ENCODE data around the gene AR. TPM values are rescaled to one million over a fixed set of nuclear protein-coding genes. Genes with fewer than 3 reads are reported as not detected.

The AR gene
- total and polyA plus RNA-seq, 9 of the 15 experiments (the other 6 are each of a cell fraction or from before 2014, with no cell fraction given) = 0.01 to 0.04 (median 0.01) TPM; not detected in 6

DNA sequence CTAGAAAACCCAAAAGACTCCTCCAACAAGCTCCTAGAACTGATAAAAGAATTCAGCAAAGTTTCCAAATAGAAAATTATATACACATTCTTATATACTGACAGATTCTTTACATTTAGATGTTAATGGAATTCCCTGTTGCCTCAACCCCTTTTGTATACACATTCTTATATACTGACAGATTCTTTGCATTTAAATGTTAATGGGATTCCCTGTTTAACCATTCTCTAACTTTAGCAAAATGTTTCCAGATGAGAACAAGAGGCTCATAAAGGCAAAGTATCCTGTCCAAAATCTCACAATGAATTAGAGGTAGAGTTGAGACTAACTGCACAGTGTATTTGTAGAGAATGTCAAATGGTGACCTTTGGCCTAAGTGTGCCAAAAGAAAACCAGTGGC, 23.1 kb upstream of the AR start (continued):
- TF ChIP-seq, protein P1, sequence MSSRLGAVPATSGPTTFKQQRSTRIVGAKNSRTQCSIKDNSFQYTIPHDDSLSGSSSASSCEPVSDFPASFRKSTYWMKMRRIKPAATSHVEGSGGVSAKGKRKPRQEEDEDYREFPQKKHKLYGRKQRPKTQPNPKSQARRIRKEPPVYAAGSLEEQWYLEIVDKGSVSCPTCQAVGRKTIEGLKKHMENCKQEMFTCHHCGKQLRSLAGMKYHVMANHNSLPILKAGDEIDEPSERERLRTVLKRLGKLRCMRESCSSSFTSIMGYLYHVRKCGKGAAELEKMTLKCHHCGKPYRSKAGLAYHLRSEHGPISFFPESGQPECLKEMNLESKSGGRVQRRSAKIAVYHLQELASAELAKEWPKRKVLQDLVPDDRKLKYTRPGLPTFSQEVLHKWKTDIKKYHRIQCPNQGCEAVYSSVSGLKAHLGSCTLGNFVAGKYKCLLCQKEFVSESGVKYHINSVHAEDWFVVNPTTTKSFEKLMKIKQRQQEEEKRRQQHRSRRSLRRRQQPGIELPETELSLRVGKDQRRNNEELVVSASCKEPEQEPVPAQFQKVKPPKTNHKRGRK (tag; IDR thresholded peaks at IDR 0.05) = no peak
- TF ChIP-seq EP300 (IDR thresholded peaks at IDR 0.05; ENCODE audit: low read length) (no peak), ZNF699 (CRISPR knock-in tag; IDR thresholded peaks at IDR 0.05; ENCODE audit: insufficient replicate concordance) (no peak)

DNA sequence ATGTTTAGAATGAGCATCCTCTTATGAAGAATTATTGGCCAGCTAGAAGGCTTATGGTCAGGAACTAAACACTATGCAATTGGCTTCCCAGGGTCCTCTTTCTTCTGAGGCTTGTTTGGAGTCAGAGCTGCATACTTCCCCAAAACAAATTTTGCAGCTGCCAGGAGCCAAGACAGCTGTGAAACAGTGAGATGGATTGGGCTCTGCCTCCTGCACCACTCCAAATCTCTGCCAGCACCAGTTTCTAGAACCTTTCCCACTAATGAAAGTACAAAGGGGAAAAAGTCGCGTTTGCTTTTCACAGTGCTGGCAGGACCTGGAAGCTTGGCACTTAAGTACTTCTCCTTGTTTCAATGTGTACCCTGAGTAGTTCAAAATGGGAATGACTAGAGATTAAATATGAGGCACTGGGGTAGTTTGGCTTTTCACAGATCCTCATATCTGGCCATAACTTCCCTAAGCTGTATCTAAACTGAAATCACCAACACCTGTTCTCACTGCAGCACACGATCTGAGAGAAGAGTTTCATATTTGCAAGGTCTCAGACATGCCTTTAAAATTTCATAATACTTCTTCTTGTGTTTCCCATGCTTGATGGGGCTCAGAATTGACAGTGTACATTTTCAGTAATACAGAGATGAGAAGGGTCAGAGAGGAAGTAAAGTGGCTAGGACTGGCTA, 20.7 kb upstream of the AR start:
- Histone ChIP-seq H3K9me1 (ENCODE audit: control insufficient read depth, insufficient read depth, low read length) (no peaks in the 10 kb centered on the region), H4K20me1 (replicated peaks; ENCODE audit: control insufficient read depth, insufficient read depth, low read length) (no peaks in the 10 kb centered on the region), H3K9ac (ENCODE audit: insufficient read depth in 1 of 2, low read depth in 2 of 2, low read length in 2 of 2) (no peak overlapping the region), H3K79me2 (ENCODE audit: control insufficient read depth, insufficient read depth, low read length) (no peaks in the 10 kb centered on the region), H3K27me3 (ENCODE audit: control insufficient read depth in 2 of 2, insufficient read depth in 2 of 2, low read length in 2 of 2) (no peaks in the 10 kb centered on the region), H3K4me3 (no peak overlapping the region), H3K4me2 (ENCODE audit: insufficient read depth, low read length) (no peak overlapping the region), H3K36me3 (ENCODE audit: control insufficient read depth, insufficient read depth, low read length) (no peaks in the 10 kb centered on the region), H2AFZ (ENCODE audit: low read depth, low read length) (no peak overlapping the region), H3K27ac (ENCODE audit: extremely low read depth, low read depth, low read length) (no peak overlapping the region), H3K4me1 (replicated peaks in 1 of 2; ENCODE audit: control insufficient read depth in 2 of 2, insufficient read depth in 2 of 2, low read length in 2 of 2) (no peaks in the 10 kb centered on the region), H3K9me3 (replicated peaks; ENCODE audit: control insufficient read depth, insufficient read depth, low read depth, low read length) (no peaks in the 10 kb centered on the region)
- in situ Hi-C loops (cut with MboI) = no loop called here
- intact Hi-C loops (cut with micrococcal nuclease) = no loop called here
- ChIA-PET CTCF (ENCODE audit: low intra/inter-chr PET ratio) (no interaction called here), POLR2A (no interaction called here)
- no TSS peak for BruUV-seq (replicated peaks)
- DNase-seq (ENCODE audit: extremely low read depth in 1 of 4, low spot score in 3 of 4) = no peak
- 0% methylated on average over 3 of the region's 3 CpGs for WGBS (ENCODE audit: insufficient coverage, low coverage, missing lambda C conversion rate)
- FAIRE-seq = no peak
- no peak for ATAC-seq
- TF ChIP-seq SOX6 (IDR thresholded peaks at IDR 0.05) (no peak), HDGF (IDR thresholded peaks at IDR 0.05) (no peak), MXI1 (IDR thresholded peaks at IDR 0.05; ENCODE audit: low read depth, low read length) (no peak), HMGN3 (IDR thresholded peaks at IDR 0.05; ENCODE audit: borderline replicate concordance, extremely low read depth, insufficient read length, low read depth, low read length) (no peak), MTF1 (CRISPR knock-in tag; IDR thresholded peaks at IDR 0.05; ENCODE audit: borderline replicate concordance) (no peak), KLF6 (CRISPR knock-in tag; IDR thresholded peaks at IDR 0.05; ENCODE audit: borderline replicate concordance) (no peak), ZBTB1 (CRISPR knock-in tag; IDR thresholded peaks at IDR 0.05; ENCODE audit: borderline replicate concordance, low read depth) (no peak), RBM17 (IDR thresholded peaks at IDR 0.05; ENCODE audit: borderline replicate concordance, low read depth, low read length) (no peak), MYC (IDR thresholded peaks at IDR 0.05; ENCODE audit: low read depth, low read length) (no peak), MYC (CRISPR knock-in tag; IDR thresholded peaks at IDR 0.05; ENCODE audit: borderline replicate concordance, low read depth) (no peak), CBFB (CRISPR knock-in tag; IDR thresholded peaks at IDR 0.05) (no peak), RFX7 (CRISPR knock-in tag; IDR thresholded peaks at IDR 0.05) (no peak)
- TF ChIP-seq, protein P2, sequence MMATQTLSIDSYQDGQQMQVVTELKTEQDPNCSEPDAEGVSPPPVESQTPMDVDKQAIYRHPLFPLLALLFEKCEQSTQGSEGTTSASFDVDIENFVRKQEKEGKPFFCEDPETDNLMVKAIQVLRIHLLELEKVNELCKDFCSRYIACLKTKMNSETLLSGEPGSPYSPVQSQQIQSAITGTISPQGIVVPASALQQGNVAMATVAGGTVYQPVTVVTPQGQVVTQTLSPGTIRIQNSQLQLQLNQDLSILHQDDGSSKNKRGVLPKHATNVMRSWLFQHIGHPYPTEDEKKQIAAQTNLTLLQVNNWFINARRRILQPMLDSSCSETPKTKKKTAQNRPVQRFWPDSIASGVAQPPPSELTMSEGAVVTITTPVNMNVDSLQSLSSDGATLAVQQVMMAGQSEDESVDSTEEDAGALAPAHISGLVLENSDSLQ (IDR thresholded peaks at IDR 0.05) = no peak
- TF ChIP-seq, protein P3, sequence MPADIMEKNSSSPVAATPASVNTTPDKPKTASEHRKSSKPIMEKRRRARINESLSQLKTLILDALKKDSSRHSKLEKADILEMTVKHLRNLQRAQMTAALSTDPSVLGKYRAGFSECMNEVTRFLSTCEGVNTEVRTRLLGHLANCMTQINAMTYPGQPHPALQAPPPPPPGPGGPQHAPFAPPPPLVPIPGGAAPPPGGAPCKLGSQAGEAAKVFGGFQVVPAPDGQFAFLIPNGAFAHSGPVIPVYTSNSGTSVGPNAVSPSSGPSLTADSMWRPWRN (IDR thresholded peaks at IDR 0.05; ENCODE audit: low read depth) = no peak
- TF ChIP-seq, protein P4, sequence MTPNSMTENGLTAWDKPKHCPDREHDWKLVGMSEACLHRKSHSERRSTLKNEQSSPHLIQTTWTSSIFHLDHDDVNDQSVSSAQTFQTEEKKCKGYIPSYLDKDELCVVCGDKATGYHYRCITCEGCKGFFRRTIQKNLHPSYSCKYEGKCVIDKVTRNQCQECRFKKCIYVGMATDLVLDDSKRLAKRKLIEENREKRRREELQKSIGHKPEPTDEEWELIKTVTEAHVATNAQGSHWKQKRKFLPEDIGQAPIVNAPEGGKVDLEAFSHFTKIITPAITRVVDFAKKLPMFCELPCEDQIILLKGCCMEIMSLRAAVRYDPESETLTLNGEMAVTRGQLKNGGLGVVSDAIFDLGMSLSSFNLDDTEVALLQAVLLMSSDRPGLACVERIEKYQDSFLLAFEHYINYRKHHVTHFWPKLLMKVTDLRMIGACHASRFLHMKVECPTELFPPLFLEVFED (CRISPR knock-in tag; conservative IDR thresholded peaks at IDR 0.05) = no peak

Data from K562 (cell line).